GM10266 (cell line): Measurements from ENCODE around the gene TPRG1.

Experiments used
- DNase-seq: peaks from one replicate; pipeline ENCODE4 v3.0.0; 2012; ENCODE audit errors: extremely low spot score
- CTCF ChIP-seq: IDR thresholded peaks from 2 replicates; pipeline ENCODE4 v1.5.1; 2012; ENCODE audit warnings: mild to moderate bottlenecking, low read depth; ENCODE audit not compliant: control insufficient read depth, insufficient read depth; ENCODE audit errors: missing control alignments

TPRG1 gene

GRCh38 chr3:189298469-189299375 is 127.0 kb downstream of the TPRG1 start:
- no peak for TF ChIP-seq CTCF
- DNase-seq: no peak

DNA sequence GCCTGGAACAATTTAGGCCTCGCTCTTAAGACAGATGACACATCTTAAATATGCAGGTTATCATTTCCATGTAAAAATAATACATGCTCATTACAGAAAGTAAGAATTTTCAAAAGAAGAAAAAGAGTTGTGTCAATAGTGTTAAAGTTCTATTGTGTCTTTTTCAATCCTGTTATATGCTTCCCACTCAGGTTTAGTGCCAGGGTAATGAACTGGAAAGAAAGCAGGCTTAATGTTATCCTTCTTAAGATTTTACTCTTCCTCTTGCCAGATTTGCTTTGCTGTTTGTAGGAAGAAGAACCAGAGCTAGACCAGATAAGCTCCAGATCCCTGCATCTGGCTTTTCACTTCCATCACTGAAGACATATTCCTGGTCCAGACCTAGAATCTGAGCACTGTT is 128.6 kb downstream of the TPRG1 start:
- DNase-seq: no peak
- TF ChIP-seq CTCF: no peak

DNA sequence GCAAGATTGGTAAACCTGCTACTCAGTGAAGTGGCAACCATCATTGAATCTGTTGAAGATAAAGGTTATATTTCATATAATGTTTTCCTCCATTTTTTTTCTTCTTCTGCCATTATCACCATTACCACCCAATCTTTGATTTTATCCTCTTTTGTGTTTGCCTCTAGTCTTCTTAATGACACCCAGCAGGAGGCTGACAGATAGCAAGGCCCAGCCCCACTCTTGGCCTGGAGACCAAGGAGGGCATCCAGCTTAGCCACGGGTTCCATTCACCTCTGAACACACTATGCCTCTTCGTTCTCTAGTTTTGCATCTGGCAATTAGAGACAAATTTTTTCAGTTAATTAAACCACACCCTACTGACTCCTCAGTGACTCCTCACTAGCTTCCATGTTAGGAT is 129.7 kb downstream of the TPRG1 start:
- DNase-seq: no peak
- TF ChIP-seq CTCF: no peak

DNA sequence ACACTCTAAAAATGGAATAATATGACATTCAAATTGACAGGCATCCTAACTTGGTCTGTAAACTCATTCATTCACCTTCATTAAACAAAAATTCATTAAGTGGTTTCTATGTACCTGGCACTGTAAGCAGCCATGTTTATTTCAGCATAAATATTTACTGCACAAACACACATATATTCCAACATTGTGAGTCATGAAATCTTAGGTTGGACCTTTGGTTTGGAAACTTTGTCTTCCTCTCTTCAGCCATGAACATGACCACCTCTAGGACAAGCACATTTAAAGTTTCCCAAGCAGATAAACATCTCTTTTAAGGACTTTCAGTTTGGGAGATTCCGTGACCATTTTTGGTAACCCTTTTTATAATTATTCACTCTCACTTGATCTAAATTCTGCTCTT is 131.8 kb downstream of the TPRG1 start:
- TF ChIP-seq CTCF: no peak
- no peak for DNase-seq

- no peak for TF ChIP-seq CTCF
- DNase-seq: no peak
These were observed 132.9 kb downstream of the TPRG1 start for GRCh38 chr3:189304465-189305351.

- TF ChIP-seq CTCF: no peak
- peak; percentile 55 for DNase-seq
These were observed 133.6 kb downstream of the TPRG1 start for GRCh38 chr3:189305412-189305811.
